ENCODE measurements around the gene SUGP2. TPM values are rescaled to one million over a fixed set of nuclear protein-coding genes. Genes with fewer than 3 reads are reported as not detected.

SUGP2 gene
- total RNA-seq, 1 experiment from 2014 or later = 48.9 TPM

DNA sequence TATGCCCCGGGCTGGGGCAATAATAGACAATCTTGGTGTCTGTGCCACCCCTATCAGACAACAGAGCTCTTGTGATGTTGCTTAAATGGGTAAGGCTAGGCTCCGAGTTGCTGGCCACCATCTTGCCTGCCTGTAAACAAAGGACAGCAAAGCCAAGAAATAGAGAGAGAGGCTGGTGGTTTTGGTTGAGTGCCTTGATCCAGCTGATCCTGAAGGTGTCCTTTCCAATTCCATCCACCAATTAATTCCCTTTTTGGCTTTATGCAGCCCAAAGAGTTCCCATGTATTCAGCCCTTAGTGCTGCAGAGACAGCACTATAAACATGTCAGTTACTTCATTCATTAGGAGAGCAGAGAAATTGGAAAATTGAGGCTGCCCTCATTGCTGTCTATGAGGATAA is 50.6 kb downstream of the SUGP2 start:
- no peak for TF ChIP-seq EZH2 (IDR thresholded peaks at IDR 0.05; ENCODE audit: low read length, unreplicated experiment)
- TF ChIP-seq EZH2phosphoT487 (IDR thresholded peaks at IDR 0.05; ENCODE audit: borderline replicate concordance, low read length) = no peak
- TF ChIP-seq, protein P1, sequence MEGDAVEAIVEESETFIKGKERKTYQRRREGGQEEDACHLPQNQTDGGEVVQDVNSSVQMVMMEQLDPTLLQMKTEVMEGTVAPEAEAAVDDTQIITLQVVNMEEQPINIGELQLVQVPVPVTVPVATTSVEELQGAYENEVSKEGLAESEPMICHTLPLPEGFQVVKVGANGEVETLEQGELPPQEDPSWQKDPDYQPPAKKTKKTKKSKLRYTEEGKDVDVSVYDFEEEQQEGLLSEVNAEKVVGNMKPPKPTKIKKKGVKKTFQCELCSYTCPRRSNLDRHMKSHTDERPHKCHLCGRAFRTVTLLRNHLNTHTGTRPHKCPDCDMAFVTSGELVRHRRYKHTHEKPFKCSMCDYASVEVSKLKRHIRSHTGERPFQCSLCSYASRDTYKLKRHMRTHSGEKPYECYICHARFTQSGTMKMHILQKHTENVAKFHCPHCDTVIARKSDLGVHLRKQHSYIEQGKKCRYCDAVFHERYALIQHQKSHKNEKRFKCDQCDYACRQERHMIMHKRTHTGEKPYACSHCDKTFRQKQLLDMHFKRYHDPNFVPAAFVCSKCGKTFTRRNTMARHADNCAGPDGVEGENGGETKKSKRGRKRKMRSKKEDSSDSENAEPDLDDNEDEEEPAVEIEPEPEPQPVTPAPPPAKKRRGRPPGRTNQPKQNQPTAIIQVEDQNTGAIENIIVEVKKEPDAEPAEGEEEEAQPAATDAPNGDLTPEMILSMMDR (conservative IDR thresholded peaks at IDR 0.05; ENCODE audit: low read depth, low read length) = no peak
- Histone ChIP-seq H3F3A (ENCODE audit: low read length, unreplicated experiment) (no peaks in the 10 kb centered on the region), H3K9me3 (ENCODE audit: low read length) (no peaks in the 10 kb centered on the region), H3K4me3 (ENCODE audit: low read length) (no peak overlapping the region), H2AFZ (ENCODE audit: low read length) (no peak overlapping the region), H3K4me1 (ENCODE audit: insufficient read depth, low read length) (no peaks in the 10 kb centered on the region), H3K27me3 (ENCODE audit: low read length) (no peaks in the 10 kb centered on the region), H3K4me2 (ENCODE audit: low read length) (no peak overlapping the region), H3K36me3 (ENCODE audit: low read depth, low read length) (no peaks in the 10 kb centered on the region), H3K79me2 (ENCODE audit: low read length) (no peaks in the 10 kb centered on the region), H3K9ac (ENCODE audit: low read length) (no peak overlapping the region), H3K27ac (ENCODE audit: low read length) (no peak overlapping the region), H3K9me2 (replicated peaks; ENCODE audit: low read length) (no peaks in the 10 kb centered on the region), H4K20me1 (ENCODE audit: low read length) (no peaks in the 10 kb centered on the region)
- BruUV-seq (replicated peaks) = no TSS peak
- POLR2A ChIA-PET (ENCODE audit: unreplicated experiment) = interaction anchor here (0.6 kb wide), 1 partner anchor 63 kb away, joined by 20 read pairs; the partner anchor contains the start of gene DDX49
- CTCF ChIA-PET = no interaction called here
- intact Hi-C loops (cut with micrococcal nuclease) = no loop called here
- DNase-seq = no peak
- ATAC-seq = no peak

DNA sequence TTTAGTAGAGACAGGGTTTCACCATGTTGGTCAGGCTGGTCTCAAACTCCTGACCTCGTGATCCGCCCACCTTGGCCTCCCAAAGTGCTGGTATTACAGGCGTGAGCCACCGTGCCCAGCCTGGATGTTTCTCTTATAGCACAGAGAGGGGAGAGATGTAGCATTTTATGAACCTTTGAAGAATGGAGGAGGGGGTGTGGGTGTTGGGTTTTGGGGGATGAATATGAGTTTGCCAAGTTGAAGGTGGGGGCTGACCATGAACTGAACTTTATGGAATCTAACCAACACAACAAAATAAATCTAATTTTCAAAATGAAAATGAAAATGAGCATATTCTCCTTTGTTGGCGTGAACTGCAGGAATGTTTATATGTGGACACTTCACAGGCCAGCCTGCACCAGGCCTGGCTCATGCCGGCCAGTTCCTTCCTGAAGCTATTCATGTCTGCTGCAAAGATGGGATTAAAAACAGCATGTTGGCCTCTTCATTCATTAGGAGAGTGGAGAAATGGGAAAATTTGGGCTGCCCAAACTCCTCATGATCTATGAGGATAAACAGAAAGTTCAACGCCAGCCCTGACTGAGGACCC is 52.8 kb downstream of the SUGP2 start:
- Histone ChIP-seq H3K27me3 (ENCODE audit: low read length) (no peaks in the 10 kb centered on the region), H3K27ac (ENCODE audit: low read length) (no peak overlapping the region), H3K4me2 (ENCODE audit: low read length) (no peak overlapping the region), H3K9me2 (replicated peaks; ENCODE audit: low read length) (no peaks in the 10 kb centered on the region), H3K4me1 (ENCODE audit: insufficient read depth, low read length) (no peaks in the 10 kb centered on the region), H2AFZ (ENCODE audit: low read length) (no peak overlapping the region), H3K9ac (ENCODE audit: low read length) (no peak overlapping the region), H3F3A (ENCODE audit: low read length, unreplicated experiment) (no peaks in the 10 kb centered on the region), H3K4me3 (ENCODE audit: low read length) (no peak overlapping the region), H3K9me3 (ENCODE audit: low read length) (no peaks in the 10 kb centered on the region), H3K79me2 (ENCODE audit: low read length) (no peaks in the 10 kb centered on the region), H3K36me3 (ENCODE audit: low read depth, low read length) (no peaks in the 10 kb centered on the region), H4K20me1 (ENCODE audit: low read length) (no peaks in the 10 kb centered on the region)
- ChIA-PET POLR2A (ENCODE audit: unreplicated experiment) (no interaction called here), CTCF (interaction anchor here (0.6 kb wide), 1 partner anchor 82 kb away, joined by 5 read pairs; no protein-coding TSS in a partner anchor)
- no peak for TF ChIP-seq EZH2 (IDR thresholded peaks at IDR 0.05; ENCODE audit: low read length, unreplicated experiment)
- no peak for TF ChIP-seq EZH2phosphoT487 (IDR thresholded peaks at IDR 0.05; ENCODE audit: borderline replicate concordance, low read length)
- TF ChIP-seq, protein P1 (conservative IDR thresholded peaks at IDR 0.05; ENCODE audit: low read depth, low read length) = no peak
- BruUV-seq (replicated peaks) = no TSS peak
- intact Hi-C loops (cut with micrococcal nuclease) = no loop called here
- ATAC-seq = no peak
- no peak for DNase-seq

DNA sequence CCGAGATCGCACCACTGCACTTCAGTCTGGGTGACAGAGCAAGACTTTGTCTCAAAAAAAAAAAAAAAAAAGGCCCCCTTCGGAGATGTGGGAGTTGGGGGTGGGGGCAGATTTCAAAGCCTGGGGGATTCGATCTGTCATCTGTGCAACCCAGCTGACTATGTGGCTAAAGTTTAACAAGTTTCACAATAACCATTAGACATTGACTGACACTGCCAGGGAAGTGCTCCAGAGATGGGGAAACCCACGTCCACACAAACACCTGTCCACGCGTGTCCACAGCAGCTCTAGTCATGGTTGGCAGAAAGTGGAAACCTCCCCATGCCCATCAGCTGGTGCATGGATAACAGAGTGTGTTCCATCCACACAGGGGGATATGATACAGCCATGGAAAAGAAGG is 54.7 kb downstream of the SUGP2 start:
- Histone ChIP-seq H4K20me1 (ENCODE audit: low read length) (no peaks in the 10 kb centered on the region), H3K4me3 (ENCODE audit: low read length) (no peak overlapping the region), H3K9me2 (replicated peaks; ENCODE audit: low read length) (no peaks in the 10 kb centered on the region), H3K4me2 (ENCODE audit: low read length) (no peak overlapping the region), H3K36me3 (ENCODE audit: low read depth, low read length) (no peaks in the 10 kb centered on the region), H3K9me3 (ENCODE audit: low read length) (no peaks in the 10 kb centered on the region), H2AFZ (ENCODE audit: low read length) (no peak overlapping the region), H3K9ac (ENCODE audit: low read length) (no peak overlapping the region), H3F3A (ENCODE audit: low read length, unreplicated experiment) (no peaks in the 10 kb centered on the region), H3K79me2 (ENCODE audit: low read length) (no peaks in the 10 kb centered on the region), H3K4me1 (ENCODE audit: insufficient read depth, low read length) (no peaks in the 10 kb centered on the region), H3K27me3 (ENCODE audit: low read length) (no peaks in the 10 kb centered on the region), H3K27ac (ENCODE audit: low read length) (no peak overlapping the region)
- intact Hi-C loops (cut with micrococcal nuclease) = no loop called here
- no peak for TF ChIP-seq EZH2phosphoT487 (IDR thresholded peaks at IDR 0.05; ENCODE audit: borderline replicate concordance, low read length)
- TF ChIP-seq EZH2 (IDR thresholded peaks at IDR 0.05; ENCODE audit: low read length, unreplicated experiment) = no peak
- TF ChIP-seq, protein P1 (conservative IDR thresholded peaks at IDR 0.05; ENCODE audit: low read depth, low read length) = no peak
- ChIA-PET POLR2A (ENCODE audit: unreplicated experiment) (no interaction called here), CTCF (no interaction called here)
- DNase-seq (no peak), ATAC-seq (no peak)
- BruUV-seq (replicated peaks) = no TSS peak

All from PC-3 (cell line).